Thyroid gland (tissue), 4 donors: ENCODE data around the gene COG6. TPM values are rescaled to one million over a fixed set of nuclear protein-coding genes. Genes with fewer than 3 reads are reported as not detected.
A peak's percentile ranks its signal among the peaks of the same experiment; 100 is the strongest.

Experiments used
- DNase-seq, 2 donors: peaks; one replicate each; pipeline ENCODE4 v3.0.0-alpha.2; 2019
- H3K27ac ChIP-seq, 3 donors: fragments of 200-600 bp; sonication (generic); 1 replicate in 2 of 3; 2 replicates in 1 of 3; pipeline ENCODE4 v1.5.1; 2016 to 2019; ENCODE audit warnings: mild to moderate bottlenecking in 1 of 3, moderate library complexity in 1 of 3
- H3K27me3 ChIP-seq: fragments of 200-600 bp; sonication (generic); one replicate; pipeline ENCODE4 v1.5.1; 2019
- H3K36me3 ChIP-seq, 2 donors: fragments of 200-600 bp; sonication (generic); one replicate each; pipeline ENCODE4 v1.5.1; 2016 to 2019
- H3K4me1 ChIP-seq, 2 donors: fragments of 200-600 bp; sonication (generic); one replicate each; pipeline ENCODE4 v1.5.1; 2017 to 2019
- H3K4me3 ChIP-seq, 3 donors: fragments of 200-600 bp; sonication (generic); replicated peaks in 1 of 3; 1 replicate in 2 of 3; 2 replicates in 1 of 3; pipeline ENCODE4 v1.5.1; 2016; ENCODE audit warnings: mild to moderate bottlenecking in 1 of 3
- H3K9me3 ChIP-seq: fragments of 200-600 bp; sonication (generic); one replicate; pipeline ENCODE4 v1.5.1; 2017
- POLR2A ChIP-seq, 2 donors: fragments of 450-650 bp; IDR thresholded peaks; one replicate each; pipeline ENCODE4 v1.6.1; 2017; ENCODE audit warnings: antibody characterized with exemption in 2 of 2, mild to moderate bottlenecking in 2 of 2, moderate library complexity in 1 of 2
- WGBS, 2 donors: methylation state at CpG; one replicate each; pipeline ENCODE4 v1.1.5; 2017; 5-methylcytosine and 5-hydroxymethylcytosine counted together
- intact Hi-C: fragments of 100-400 bp; cut with DNase I; formaldehyde crosslinking; loops from one replicate; pipeline ENCODE4 v1.15.1; 2023
- total RNA-seq, 4 donors: library from RNA; depleted of rRNA; stranded (reverse); fragments of >200 nt; gene quantifications; one replicate each; pipeline ENCODE4 v1.2.3, GENCODE V29; 2016
- TF ChIP-seq, protein P1 (sequence below), 6 experiments: fragments of 200-600 bp in 3 of 6; fragments of 450-650 bp in 3 of 6; sonication (generic) in 3 of 6; IDR thresholded peaks; one replicate each; pipeline ENCODE4 v1.5.1; 2016 to 2019; ENCODE audit warnings: antibody characterized with exemption in 6 of 6, mild to moderate bottlenecking in 2 of 6, inconsistent platforms in 1 of 6, moderate library complexity in 1 of 6

The COG6 gene
- total RNA-seq, 4 donors from 2014 or later = 29.0 to 77.3 (median 38.4) TPM

- intact Hi-C loops = no loop called here
- Histone ChIP-seq H3K4me1 (no peaks in the 10 kb centered on the region), H3K4me3 (no peak overlapping the region), H3K27ac (no peak overlapping the region), H3K9me3 (no peaks in the 10 kb centered on the region), H3K27me3 (no peaks in the 10 kb centered on the region), H3K36me3 (no peaks in the 10 kb centered on the region)
- peak in 1 of 2 donors; percentile 15 for DNase-seq
- TF ChIP-seq POLR2A (IDR thresholded peaks at IDR 0.05) = no peak
- TF ChIP-seq, protein P1, sequence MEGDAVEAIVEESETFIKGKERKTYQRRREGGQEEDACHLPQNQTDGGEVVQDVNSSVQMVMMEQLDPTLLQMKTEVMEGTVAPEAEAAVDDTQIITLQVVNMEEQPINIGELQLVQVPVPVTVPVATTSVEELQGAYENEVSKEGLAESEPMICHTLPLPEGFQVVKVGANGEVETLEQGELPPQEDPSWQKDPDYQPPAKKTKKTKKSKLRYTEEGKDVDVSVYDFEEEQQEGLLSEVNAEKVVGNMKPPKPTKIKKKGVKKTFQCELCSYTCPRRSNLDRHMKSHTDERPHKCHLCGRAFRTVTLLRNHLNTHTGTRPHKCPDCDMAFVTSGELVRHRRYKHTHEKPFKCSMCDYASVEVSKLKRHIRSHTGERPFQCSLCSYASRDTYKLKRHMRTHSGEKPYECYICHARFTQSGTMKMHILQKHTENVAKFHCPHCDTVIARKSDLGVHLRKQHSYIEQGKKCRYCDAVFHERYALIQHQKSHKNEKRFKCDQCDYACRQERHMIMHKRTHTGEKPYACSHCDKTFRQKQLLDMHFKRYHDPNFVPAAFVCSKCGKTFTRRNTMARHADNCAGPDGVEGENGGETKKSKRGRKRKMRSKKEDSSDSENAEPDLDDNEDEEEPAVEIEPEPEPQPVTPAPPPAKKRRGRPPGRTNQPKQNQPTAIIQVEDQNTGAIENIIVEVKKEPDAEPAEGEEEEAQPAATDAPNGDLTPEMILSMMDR (IDR thresholded peaks at IDR 0.05) = no peak
- WGBS, 2 donors = 69 to 70% methylated on average over 8 of the region's 8 CpGs
Measured at GRCh38 chr13:39779337-39780265, 124.1 kb downstream of the COG6 start.

DNA sequence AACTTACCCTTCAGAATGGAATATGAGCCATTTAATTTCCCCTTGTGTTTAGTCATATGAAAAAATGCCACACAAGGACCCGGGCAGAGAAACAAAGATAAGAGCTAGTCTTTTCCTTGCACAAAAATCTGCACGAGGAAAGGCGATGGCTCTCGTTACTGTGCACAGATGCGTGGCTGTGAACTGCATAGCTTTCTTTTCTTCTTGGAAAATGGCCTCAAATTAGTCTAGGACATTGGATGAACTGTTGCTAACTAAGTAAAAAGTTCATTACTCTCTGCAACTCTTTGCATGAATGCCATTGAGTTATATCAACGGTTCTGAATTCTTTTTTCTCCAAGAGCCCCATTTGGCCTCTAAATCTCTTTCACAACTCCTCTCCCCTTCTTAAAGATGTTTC is 125.2 kb downstream of the COG6 start:
- no peaks in the 10 kb centered on the region for H3K36me3 ChIP-seq
- no peak overlapping the region for H3K27ac ChIP-seq
- intact Hi-C loops = no loop called here
- no peak for DNase-seq
- no peaks in the 10 kb centered on the region for H3K9me3 ChIP-seq
- no peaks in the 10 kb centered on the region for H3K27me3 ChIP-seq
- H3K4me3 ChIP-seq = no peak overlapping the region
- TF ChIP-seq, protein P1 (IDR thresholded peaks at IDR 0.05) = no peak
- no peak for TF ChIP-seq POLR2A (IDR thresholded peaks at IDR 0.05)
- 49 to 62% methylated on average over 6 of the region's 6 CpGs for WGBS, 2 donors
- no peaks in the 10 kb centered on the region for H3K4me1 ChIP-seq

DNA sequence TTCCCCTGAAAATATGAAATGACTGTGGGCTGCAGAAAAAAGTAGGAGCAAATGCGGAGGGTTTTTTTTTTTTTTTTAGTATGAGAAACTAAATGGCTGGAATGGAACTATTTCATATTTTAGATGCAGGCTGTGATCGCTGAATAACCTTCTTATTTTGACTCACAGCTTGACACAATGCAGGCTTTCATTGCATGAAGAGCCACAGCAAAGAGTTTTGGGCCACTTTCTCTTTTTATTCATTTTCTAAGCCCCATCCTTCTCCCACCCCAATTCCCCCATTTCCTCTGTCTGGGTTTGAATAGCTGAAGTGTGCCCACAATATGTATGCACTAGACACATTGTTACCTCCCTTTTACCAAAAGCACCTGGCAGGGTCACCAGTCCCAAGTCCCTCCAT is 125.9 kb downstream of the COG6 start:
- TF ChIP-seq POLR2A (IDR thresholded peaks at IDR 0.05) = no peak
- TF ChIP-seq, protein P1 (IDR thresholded peaks at IDR 0.05) = no peak
- intact Hi-C loops = no loop called here
- H3K4me1 ChIP-seq = no peaks in the 10 kb centered on the region
- 81 to 83% methylated on average over 2 of the region's 2 CpGs for WGBS, 2 donors
- no peak for DNase-seq
- H3K9me3 ChIP-seq = no peaks in the 10 kb centered on the region
- H3K36me3 ChIP-seq = no peaks in the 10 kb centered on the region
- no peak overlapping the region for H3K4me3 ChIP-seq
- no peaks in the 10 kb centered on the region for H3K27me3 ChIP-seq
- H3K27ac ChIP-seq = no peak overlapping the region

DNA sequence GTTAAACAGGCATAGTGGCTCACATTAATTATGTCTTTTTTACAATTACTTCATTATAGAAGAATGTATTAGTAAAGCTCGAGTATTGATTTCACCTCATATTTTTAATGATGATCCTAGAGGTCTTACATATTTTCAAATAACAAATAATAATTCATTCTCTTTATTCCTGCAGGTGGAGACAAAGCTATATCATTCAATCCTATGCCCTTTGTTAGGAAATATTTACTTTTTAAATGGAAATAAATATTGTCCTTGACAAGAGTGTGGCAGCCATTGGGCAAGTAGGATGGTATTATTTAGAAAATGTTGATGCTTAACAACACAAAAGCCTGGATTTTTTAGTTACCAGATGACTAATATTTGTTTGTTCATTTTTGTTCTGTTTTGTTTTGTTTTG is 127.6 kb downstream of the COG6 start:
- DNase-seq = no peak
- Histone ChIP-seq H3K36me3 (no peaks in the 10 kb centered on the region), H3K9me3 (no peaks in the 10 kb centered on the region), H3K4me1 (no peaks in the 10 kb centered on the region), H3K27ac (no peak overlapping the region), H3K27me3 (no peaks in the 10 kb centered on the region), H3K4me3 (no peak overlapping the region)
- 85 to 89% methylated on average over 1 of the region's 1 CpG for WGBS, 2 donors
- intact Hi-C loops = no loop called here
- TF ChIP-seq, protein P1 (IDR thresholded peaks at IDR 0.05) = no peak
- no peak for TF ChIP-seq POLR2A (IDR thresholded peaks at IDR 0.05)

- no peaks in the 10 kb centered on the region for H3K9me3 ChIP-seq
- 92 to 94% methylated on average over 1 of the region's 1 CpG for WGBS, 2 donors
- intact Hi-C loops = no loop called here
- H3K36me3 ChIP-seq = no peaks in the 10 kb centered on the region
- no peaks in the 10 kb centered on the region for H3K4me1 ChIP-seq
- TF ChIP-seq POLR2A (IDR thresholded peaks at IDR 0.05) = no peak
- TF ChIP-seq, protein P1 (IDR thresholded peaks at IDR 0.05) = no peak
- no peak overlapping the region for H3K27ac ChIP-seq
- H3K27me3 ChIP-seq = no peaks in the 10 kb centered on the region
- DNase-seq = no peak
- H3K4me3 ChIP-seq = no peak overlapping the region
Measured at GRCh38 chr13:39784347-39784746, 128.9 kb downstream of the COG6 start.
